ENCODE results near the gene SVIL.
"Not testable (repeated sequence)": the region's sequence is repeated elsewhere in the genome, so short reads cannot be mapped to it uniquely, and the experiment has no call there.

GRCh38 chr10:29606693-29607092, 28.1 kb downstream of the SVIL start:
- TF ChIP-seq SMC3 (conservative IDR thresholded peaks at IDR 0.05; ENCODE audit: poor library complexity); CTCF (IDR thresholded peaks at IDR 0.05; ENCODE audit: poor library complexity, severe bottlenecking); TAF1 (IDR thresholded peaks at IDR 0.05; ENCODE audit: low read depth); POLR2AphosphoS5 (IDR thresholded peaks at IDR 0.05); EP300 (conservative IDR thresholded peaks at IDR 0.05; ENCODE audit: poor library complexity, severe bottlenecking); MXI1 (conservative IDR thresholded peaks at IDR 0.05; ENCODE audit: poor library complexity, severe bottlenecking); EZH2 (IDR thresholded peaks at IDR 0.05; ENCODE audit: borderline replicate concordance, insufficient read depth, low read length, poor library complexity, severe bottlenecking); RAD21 (conservative IDR thresholded peaks at IDR 0.05): not testable (repeated sequence)
